ENCODE data around the gene HLX.

- TF ChIP-seq MAX (IDR thresholded peaks at IDR 0.05; ENCODE audit: low read depth) (no peak), RAD21 (IDR thresholded peaks at IDR 0.05; ENCODE audit: low read length) (no peak), TAF1 (IDR thresholded peaks at IDR 0.05; ENCODE audit: borderline replicate concordance, low read depth, low read length) (no peak), POLR2AphosphoS5 (IDR thresholded peaks at IDR 0.05; ENCODE audit: low read depth, low read length) (no peak), CTCF (IDR thresholded peaks at IDR 0.05) (no peak), GABPA (IDR thresholded peaks at IDR 0.05; ENCODE audit: low read depth) (no peak), TEAD4 (IDR thresholded peaks at IDR 0.05; ENCODE audit: borderline replicate concordance, insufficient read depth) (no peak), REST (IDR thresholded peaks at IDR 0.05; ENCODE audit: low read depth, low read length) (no peak), SMC3 (IDR thresholded peaks at IDR 0.05; ENCODE audit: low read depth, low read length) (no peak)
Measured at GRCh38 chr1:220921971-220922635, 42.9 kb downstream of the HLX start.

All from SK-N-SH (cell line).